Suppressor macrophage treated with lipopolysaccharide for 4 hours (primary cell): ENCODE results near the gene SCAP.

Source experiments
- DNase-seq: peaks from one replicate; pipeline ENCODE4 v3.0.0-alpha.2; 2020

The SCAP gene

DNA sequence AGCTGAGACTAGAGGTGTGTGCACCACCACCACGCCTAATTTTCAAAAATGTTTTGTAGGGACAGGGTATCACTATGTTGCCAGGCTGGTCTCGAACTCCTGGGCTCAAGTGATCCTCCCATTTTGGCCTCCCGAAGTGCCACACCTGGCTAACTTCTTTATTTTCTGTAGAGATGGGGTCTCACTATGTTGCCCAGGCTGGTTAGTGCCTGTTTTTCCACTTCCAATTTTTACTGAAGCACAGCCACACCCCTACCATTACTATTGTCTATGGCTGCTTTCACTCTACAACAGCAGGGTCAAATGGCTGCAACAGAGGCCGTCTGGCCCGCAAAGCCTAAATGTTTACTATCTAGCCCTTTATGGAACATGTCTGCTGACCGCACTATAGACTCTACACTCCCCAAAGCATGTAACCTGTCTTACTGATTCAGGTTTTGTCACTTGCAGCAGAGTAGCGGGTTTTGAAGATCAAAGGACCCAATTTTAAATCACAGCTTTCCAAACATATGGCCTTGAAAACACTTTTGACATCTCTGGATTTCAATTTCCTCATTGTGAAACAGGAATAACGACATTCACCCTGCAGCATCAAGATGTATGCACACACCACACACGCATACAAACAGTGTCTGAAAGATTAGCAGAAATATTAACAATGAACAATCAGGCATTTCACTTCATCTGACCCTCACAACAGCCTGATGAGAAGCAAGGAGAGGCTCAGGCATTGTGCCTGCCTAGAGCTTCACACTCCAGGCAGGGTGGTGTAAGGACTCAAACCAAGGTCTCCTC is 46.1 kb downstream of the SCAP start:
- DNase-seq = no peak

DNA sequence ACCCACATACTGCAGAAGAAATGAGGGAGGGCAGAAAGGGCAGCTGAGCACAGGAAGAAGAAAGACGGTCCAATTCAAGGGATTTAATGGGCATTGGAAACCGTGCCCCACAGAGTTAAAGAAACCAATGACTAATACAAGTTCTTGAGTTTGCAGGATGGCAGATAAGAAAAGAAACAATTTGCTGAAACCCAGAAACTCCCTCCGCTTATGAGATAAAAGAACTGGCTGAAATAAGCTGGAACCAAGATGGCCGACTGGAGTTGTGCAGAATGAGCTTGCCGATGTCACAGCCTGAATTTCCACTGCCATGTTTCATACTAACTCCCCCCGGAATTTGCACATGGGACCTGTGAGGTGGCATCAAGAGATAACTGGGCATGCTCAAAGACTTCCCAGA is 47.1 kb downstream of the SCAP start:
- DNase-seq = no peak

DNA sequence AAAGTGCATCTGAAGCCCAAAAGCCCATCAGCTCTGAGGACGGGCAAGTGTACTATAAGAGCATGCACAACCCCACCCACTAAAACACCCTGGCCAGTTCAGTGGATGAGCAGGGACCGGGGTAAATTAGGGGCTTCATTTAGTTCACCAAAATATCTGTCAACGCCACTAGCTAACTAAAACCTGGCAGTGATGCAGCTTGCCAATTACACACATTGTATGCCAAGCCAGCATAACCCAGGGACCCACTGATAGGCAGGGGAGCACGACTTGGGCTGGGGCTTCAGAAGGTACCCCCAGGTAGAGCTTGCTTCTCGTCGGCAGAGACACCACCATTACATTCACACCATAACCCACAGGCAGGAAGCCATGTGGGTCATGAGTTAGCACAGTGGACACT is 47.9 kb downstream of the SCAP start:
- no peak for DNase-seq

DNA sequence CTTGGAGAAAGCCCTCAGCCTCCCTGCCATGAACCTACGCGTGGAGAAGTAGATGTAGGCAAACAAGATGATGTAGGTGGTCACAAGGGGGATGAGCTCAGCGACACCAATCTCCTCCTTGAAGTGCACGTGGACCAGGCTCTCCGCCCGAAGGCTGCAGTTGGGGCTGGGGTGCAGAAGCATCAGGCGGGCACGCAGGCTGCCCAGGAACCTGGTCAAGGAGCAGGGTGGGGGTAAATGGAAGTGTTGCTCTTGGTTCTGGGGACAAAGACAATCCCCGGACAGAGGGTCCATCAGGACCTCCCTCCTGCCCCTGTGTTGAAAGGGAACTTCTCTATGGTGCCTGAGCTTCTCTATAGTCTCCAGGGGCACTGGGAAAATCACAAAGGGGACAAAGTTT is 49.8 kb downstream of the SCAP start:
- DNase-seq = no peak

DNA sequence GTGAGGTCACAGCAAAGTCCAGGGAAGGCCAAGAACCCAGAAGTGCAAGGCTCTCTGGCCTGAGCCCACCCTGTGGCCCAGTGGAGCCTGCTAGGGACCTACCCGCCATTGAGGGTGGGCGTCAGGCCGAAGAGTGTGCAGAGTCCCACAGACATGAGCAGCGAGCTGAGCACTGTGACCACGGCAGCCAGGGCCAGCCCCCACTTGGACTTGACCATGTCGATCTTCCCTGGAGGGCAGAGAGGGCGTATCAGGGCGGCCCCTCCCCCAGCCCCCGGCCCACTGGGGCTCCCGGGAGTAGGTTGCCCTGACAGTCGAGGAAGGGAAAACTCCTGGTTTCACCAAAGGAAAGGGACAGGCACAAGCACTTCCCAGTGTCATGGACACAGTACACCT is 50.4 kb downstream of the SCAP start:
- no peak for DNase-seq

DNA sequence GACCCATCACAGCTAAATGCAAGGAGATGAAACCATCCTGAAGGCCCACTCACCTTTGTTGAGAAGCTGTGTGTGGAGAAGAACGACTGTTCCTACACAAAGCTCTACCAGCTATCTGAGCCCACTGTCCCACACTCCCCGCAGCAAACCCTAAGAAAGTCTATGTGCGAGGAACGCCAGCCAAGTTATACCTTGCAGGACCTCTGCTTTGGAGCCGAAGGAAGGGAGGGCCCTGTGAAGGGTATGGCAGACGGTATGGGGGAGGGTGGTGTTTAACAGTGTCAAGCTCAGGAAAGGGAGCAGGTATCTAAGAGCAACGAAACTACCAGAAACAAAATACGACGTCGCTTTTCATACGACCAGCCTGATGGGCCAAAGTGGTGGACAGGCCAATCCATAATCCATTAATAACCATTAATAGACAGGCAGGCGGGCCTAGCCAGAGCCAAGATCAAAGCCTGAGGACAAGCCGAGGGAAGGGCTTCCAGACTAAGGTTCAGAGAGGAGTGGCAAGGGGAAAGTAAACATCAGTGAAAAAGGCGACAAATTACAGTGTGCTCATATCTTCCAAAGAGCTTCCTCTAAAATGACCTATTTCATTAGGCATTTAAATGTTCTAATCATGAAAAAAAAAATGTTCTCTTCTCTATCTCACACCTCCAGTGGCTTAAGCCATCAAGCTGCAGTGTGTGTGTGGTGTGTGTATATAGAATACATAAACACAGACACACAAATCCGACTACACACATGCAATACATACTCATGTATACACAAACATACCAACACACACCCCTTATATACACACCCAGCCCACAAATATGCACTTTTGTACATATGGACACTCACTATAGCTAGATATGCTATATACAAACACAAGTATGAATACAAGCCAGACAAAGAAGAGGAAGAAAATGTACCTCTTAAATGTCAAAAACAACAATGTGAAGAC is 51.0 kb downstream of the SCAP start:
- DNase-seq = no peak

DNA sequence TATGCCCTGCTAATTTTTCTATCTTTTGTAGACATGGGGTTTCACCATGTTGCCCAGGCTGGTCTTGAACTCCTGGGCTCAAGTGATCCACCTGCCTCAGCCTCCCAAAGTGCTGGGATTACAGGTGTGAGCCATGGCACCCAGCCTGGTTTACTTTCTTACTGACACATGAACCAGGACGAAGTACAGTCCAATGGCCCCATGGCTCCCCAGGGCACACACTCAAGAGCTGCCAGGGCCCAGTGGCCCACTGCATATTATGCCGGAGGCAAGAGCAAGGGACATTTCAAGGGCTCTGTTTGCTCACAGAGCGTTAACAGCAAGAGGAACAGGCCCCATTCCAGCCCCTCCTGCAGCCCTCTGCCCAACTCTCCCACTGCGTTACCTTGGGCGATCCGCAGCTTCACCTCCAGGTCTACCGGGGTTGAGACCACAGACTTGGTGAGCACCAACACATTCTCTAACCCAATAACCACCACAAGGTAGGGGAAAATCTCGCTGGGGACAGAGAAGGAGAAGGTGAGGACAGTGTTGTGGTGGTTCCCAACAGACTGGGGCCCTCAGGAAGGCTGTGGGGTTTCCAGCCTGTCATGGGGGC is 52.1 kb downstream of the SCAP start:
- DNase-seq = no peak

DNA sequence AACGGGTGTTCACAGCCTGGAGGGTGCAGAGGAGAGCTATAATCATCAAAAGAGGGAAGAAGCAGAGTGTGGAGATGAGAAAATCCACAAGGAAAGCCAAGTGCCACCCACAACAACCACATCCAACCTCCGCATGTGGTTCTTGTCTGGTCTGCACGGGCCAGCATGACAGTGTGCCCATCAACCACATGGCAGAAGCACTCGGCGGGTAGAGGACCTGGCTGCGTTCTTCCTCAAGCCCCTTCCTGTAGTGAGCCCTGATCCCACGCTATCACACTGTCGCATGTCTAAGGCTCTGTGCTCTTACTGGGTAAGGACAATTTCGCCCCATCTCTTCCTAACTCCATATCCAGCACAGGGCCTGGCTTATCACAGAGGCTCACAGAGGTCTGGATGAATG is 53.0 kb downstream of the SCAP start:
- no peak for DNase-seq

DNA sequence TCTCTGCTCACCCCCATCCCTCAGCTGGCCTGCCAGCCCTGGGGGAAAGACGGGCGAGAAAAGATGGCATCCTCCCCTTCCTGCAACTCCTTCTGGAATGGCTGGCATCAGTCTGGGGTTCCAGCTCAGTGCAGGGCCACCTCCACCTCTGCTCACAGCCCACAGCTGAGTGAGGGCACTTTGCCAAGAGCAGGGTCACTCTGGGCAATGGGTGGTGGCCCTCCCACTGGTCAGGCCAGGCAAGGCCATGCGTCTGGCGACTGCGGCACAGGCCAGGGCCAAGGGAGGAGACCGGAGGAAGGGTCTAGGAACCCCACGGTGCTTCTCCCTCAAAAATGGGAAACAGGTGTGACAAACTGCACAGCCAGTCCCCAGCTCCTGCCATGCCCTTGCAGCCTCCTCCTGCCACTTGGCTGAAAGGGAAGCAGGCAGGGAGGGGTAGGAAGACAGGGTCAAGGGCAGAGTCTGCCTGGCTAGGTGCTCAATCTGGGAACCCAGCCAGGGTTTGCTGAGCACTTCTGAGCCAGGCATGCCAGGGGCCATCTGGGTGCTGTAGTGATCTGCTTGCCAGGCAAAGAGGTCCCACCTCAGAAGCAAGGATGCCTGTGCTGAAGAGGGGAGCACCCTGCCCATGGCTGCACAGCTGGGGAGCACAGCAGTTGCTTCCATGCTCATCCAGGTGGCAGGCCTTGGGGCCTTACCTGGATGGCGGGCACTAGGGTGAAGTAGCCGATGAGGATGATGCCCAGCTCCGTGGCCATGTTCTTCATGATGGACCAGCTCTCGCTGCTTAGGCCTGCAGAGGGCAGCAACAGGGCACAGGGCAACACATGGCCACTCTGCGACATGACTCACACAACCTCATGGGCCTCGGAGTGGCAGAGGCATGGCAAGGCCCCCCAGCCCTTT is 53.7 kb downstream of the SCAP start:
- DNase-seq = peak; percentile 33

DNA sequence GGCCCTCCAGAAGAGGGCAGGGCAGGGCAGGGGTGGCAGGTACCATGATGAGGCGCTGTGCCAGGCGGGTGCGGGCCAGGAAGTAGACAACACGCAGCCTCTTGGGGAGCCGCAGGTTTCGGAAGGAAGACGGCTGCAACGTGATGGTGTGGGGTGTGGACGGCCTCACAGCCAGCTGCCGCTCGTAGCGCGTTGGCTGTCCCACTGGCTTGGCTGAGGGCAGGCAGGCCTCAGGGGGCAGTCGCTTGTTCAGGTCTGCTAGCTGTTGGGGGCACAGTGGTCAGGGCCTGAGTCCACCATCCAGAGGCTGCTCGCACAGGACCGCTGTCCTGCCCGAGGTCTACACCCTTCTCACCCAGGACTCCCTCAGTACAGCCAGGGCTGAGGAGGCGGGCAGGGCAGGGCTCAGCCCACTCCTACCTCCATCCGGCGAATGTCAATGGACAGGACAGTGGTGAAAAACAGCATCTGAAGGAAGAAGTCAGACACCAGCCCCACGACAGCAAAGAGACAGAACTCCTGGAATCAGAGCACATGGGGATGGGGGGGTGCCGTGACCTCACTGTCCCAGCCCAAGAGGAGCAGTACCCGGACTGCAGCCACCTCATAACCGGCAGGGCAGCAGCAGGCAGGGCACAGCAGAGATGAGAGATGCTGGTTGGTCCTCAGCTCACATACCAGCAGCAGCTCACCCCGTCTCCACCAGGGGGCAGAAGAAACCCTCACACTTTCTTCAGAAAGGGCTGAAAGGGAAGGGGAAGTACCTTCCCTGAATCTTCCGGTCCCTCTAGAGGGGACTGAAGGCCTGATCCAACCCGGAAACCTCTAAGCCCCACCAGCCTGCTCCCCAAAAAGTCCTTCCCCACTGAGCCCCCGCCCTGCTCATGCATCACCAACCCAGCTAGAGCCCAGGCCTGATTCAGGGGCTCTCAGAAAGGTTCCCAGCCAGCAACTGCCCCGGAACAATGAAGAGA is 54.9 kb downstream of the SCAP start:
- DNase-seq = peak; percentile 95

DNA sequence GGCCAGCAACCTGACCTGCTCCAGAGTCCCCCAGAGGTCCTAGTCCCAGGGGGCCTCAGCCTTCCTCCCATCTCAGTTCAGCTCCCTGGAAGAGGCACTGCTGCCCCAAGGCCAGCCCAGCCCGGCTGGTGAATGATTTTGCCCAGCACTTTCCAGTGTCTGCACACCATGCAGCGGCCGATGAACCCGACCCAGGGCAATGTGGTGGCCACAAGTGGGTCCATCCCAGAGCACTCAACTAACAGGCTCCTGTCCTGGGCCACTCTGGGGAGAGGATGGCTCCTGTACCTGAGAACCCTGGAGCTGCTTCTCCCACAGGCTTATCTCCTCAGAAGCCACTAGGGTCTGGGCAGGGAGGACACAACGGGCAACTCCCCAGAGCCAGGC is 55.7 kb downstream of the SCAP start:
- DNase-seq = no peak

DNA sequence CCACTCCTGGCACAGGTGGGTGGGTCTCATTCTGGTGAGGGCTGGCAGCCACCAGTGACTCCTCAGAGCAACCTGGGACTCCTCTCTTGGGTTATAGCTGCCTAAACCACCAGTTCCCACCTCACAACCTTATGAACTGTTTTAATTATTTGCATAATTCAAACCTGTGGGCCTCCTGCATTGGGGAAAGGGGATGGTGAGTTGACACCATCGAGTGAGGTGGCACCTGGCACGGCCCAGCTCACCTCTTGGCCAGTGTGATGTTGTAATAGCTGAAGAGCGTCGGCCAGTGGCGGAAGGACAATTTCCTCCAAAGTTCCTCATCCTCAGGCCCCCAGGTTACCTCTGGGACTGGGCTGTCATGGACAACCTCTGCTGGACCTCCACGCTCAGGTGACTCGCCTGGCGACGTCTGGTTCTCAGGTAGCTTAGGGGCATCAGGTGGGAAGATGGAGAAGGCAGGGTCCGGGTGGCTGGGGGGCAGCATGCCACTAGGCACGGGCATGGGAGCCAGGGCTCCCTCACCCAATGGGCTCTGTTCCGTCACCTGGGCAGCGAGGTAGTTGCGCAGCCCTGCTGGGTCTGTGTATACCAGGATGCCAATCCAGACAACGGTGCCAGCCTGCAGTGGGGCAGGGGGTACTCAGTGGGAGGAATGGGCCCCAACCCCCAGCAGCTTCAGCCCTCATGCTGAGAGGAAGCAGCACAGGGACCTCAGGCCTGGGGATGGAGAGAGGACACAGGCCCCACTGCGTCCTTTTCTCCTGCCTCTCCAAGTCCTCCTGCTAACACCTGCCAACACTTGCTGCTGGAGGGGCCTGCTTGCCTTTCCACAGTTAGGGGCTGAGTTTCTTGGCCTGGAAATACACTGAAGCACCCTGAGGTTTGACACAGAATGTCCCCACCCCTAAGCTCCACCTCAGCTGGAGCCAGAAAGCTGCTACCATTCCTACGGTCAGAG is 56.4 kb downstream of the SCAP start:
- no peak for DNase-seq

DNA sequence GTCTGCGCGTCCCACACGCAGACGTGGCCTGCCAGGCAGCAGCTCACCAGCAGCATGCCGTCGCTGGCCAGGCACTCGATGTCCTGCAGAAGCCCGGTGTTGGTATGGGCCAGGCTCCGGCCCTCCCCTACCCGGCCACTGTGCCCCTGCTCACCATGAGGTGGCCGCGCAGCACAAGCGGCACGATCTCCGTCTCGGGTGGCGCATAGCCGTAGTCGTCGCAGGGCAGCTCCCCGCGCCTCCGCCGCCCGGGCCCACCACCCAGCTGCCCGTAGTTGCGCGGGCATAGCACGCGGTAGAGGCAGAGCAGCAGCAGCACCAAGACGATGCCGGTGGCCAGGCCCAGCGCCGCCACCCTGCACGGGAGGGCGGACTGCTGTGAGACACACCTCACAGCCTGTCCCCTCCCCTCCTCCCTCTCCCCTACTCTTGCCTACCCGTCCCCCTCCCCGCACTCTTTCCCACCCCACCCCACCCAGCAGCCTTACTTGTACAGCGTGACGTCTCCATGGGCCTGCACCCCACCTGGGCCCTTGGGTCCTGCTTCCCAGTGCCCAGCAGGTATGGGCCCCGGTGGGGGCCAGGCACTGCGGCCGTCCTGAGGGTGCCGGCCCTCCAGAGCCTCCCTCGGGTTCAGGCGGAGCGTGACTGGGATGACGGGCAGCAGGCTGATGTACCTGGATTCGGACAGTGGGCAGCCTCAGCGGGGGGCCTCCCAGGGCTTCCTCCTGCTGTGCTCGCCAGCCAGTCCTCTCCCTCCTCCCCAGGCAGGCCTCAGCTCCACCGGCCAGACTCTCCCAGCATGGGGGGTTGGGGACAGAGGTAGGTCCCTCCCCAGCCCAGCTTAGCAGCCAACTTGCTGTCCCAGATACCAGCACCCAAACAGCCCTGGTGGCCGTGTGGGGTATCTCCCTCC is 57.3 kb downstream of the SCAP start:
- no peak for DNase-seq

DNA sequence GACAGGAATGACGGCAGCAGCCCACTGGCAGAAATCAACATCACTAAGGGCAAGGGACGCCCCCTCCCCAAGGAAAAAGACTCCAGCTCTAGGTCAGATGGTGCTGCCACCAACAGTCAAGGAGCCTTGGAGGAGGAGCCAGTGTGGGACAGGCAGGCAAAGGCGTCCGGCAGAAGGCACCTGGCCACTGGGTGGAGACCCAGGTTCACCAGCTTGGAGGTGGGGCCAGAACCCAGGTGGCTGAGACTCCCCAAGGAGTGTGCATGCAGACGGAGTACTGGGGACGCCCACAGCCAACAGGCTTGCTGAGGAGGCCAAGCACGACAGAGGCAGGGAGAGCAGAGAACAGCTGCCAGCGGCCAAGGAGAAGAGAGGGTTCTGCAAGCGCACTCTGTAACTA is 59.7 kb downstream of the SCAP start:
- no peak for DNase-seq

DNA sequence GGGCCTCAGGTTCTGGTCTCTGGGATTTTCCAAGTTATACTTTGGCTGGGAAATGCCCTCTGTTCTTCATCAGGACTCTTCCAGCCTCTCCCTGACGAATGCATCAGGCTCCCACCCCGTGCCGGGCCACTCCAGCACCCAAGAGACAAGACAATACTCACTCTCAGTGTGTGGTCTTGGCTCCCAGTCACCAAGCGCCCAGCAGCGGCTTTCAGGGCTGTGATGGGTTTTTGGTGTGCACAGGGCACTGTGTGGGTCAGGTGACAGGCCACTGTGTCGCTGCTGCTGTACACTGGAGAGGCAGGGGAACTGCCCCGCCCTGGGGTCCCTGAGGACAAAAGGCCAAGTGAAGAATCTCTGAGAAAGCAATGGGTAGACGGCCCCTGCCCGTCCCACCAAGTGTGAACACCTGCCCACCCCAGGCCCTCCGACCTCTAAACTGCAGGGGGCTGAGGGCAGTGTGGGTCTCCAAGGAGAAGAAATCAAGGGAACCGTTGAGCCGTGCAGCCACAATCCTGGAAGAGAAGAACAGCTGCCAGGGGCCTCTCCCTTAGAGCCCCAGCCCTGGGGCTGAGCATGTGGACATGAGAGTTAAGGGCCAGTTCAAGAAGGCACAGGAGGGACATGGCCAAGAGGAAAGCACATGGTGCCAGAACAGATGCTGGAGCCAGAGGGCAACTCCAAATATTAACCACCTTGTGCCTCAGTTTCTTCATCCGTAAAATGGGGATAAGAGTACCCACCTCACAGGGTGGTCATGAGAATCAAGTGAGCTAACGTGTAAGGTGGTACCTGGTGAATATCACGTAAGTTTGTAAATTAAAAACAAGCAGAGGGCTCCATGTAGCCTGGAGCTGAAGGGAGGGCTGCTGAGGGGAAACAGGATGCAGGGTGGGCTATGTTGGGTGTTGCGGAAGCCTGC is 60.8 kb downstream of the SCAP start:
- no peak for DNase-seq

DNA sequence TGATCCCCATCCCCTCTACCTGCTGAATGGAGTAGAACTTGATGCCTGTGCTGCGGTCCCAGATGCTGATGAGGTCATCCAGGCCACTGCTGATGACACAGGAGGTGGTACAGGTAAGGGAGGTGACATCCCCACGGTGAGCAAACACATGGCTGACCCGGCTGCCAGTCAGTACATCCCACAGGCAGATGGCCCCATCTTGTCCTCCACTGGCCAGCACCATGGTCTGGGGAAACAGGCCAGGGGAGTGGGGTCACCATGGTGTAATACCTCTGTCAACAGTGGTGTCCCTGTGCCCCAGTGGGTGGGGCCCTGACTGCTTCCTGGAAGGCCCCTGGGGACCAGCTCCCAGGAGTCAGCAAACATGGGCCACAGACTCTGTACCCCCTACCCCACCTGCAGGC is 61.6 kb downstream of the SCAP start:
- DNase-seq = no peak

DNA sequence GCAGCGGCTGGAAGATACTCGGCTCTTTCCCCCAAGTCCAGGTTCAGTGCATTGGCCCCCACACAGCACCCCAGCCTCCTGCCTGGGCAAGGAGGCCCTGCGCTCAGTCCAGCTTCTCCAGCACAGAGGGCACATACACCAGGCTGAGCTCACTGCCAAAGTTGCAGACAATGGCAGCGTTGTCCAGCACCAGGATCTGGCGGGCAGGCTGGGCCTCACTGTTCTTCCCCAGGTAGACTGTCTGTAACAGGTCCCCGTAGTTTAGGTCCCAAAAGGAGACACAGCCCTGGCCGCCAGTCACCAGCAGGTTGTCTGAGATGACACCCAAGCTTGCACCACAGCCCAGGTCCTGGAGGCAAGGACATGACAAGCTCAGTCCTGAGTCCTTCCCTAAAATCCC is 62.0 kb downstream of the SCAP start:
- DNase-seq = no peak
